Spleen (tissue), 7 donors: ENCODE results near the gene ZFYVE26.

Experiments
- CTCF ChIP-seq, 11 experiments: fragments of 200-600 bp in 7 of 11; fragments of 450-650 bp in 4 of 11; sonication (generic) in 4 of 11; IDR thresholded peaks in 8 of 11; conservative IDR thresholded peaks in 3 of 11; 1 replicate in 7 of 11; 2 replicates in 4 of 11; pipeline versions ENCODE4 v1.4.0 to v1.8.0; 2016 to 2021; ENCODE audit warnings: antibody characterized with exemption in 11 of 11, inconsistent platforms in 4 of 11, mild to moderate bottlenecking in 1 of 11
- POLR2A ChIP-seq, 3 donors: fragments of 450-650 bp; IDR thresholded peaks; one replicate each; pipeline ENCODE4 v1.5.1; 2017; ENCODE audit warnings: antibody characterized with exemption in 3 of 3, mild to moderate bottlenecking in 1 of 3
- donor health status: DM: no; HTN: no; CAD: no; lungs with moderate emphysema.
- donor health status: DM: no; HTN: no; CAD: no.
- donor health status: DM: no; HTN: no; CAD: no.

GRCh38 chr14:67816326-67817002 lies at the start of gene ZFYVE26:
- TF ChIP-seq POLR2A (IDR thresholded peaks at IDR 0.05) (no peak), CTCF (IDR thresholded peaks at IDR 0.05 in 8 of 11, conservative IDR thresholded peaks at IDR 0.05 in 3 of 11) (no peak)
